Ovary (tissue), 3 donors: Measurements from ENCODE around the gene AVEN.

Source experiments
- CTCF ChIP-seq, 3 donors: fragments of 450-650 bp in 2 of 3; fragments of 200-600 bp in 1 of 3; IDR thresholded peaks; one replicate each; pipeline versions ENCODE4 v1.5.1 to v1.8.0; 2016 to 2022; ENCODE audit warnings: antibody characterized with exemption in 3 of 3, mild to moderate bottlenecking in 1 of 3
- EP300 ChIP-seq: sonication (generic); formaldehyde crosslinking; IDR thresholded peaks from one replicate; pipeline ENCODE4 v1.6.1; 2017; ENCODE audit warnings: antibody characterized with exemption
- POLR2A ChIP-seq: fragments of 450-650 bp; IDR thresholded peaks from one replicate; pipeline ENCODE4 v1.6.1; 2017; ENCODE audit warnings: antibody characterized with exemption, mild to moderate bottlenecking, moderate library complexity
- donor health status: DM: no; HTN: no; CAD: no.

GRCh38 chr15:33934396-33934795 lies 104.6 kb downstream of the AVEN start:
- TF ChIP-seq CTCF (IDR thresholded peaks at IDR 0.05) (no peak), POLR2A (no peak), EP300 (no peak)
